HG03521 (cell line): ENCODE results near the gene RET.
"Not testable (repeated sequence)": the region's sequence is repeated elsewhere in the genome, so short reads cannot be mapped to it uniquely, and the experiment has no call there.

Experiments
- ATAC-seq: cut with Tn5 transposase; IDR thresholded peaks from one replicate; pipeline ENCODE4 v1.9.1; 2021; ENCODE audit warnings: mild to moderate bottlenecking, moderate library complexity; ENCODE audit not compliant: unreplicated experiment

Gene RET

DNA sequence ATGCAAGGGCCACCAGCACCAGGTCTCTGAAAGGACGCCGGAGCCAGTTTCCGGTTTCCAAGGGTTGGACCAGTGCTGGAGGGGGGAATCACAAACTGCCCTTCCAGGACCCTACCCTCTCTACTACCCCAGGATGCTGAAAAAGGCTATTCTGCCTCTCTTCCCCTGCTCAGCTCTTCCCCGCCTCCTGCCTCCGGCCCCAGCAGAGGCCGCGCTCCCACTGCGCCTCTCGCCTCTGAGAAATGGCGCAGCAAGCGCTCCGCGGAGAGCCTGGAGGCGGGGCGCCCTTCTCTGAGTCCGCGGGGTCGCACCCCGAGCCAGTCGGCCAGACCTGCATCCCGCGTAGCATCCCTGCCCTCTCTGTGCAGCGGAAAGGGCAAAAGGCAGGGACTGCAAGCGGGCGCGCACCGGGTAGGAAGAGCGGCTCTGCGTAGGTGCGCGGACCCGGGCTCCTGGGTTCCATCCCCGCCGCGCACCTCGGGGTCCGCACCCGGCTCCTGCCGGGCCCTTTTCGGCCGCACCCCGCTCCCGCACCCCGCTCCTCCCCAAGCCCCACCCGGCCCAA is 476 bp upstream of the RET start:
- ATAC-seq: no peak

DNA sequence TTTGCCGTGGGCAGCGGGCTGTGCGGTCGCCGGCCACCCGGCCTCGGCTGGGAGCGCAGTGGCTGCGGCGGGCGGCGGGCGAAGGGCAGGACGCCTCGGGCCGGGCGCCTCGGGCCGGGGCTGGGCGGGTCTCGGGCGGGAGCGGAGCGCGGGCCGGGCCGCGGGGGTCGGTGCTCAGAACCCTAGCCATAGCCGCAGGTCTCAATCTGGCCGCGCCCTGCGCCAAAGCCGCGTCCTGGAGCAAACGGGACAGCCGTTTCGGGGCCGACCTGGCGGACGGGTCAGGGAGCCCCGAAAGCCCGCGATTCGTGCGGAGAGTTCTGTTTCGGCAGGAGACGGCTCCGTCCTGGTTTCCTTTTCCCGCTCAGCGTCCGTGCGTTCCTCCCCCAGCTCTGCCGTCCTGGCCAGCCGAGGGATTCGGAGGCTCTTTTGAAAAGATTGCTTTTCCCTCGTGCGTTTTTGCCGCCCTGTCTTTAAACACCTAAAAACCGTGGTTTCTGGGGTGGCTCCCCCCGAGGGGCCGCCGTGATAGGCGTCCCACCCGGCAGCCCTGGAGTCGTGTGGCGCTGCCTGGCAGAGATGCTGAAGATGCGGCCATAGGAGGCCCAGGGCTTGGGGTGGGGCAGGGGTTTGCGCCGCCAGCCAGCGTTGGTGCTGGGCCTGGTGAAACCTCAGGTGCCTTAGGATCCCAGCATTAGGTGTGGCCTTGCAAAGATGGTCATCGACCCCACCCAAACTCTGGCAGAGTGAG is 727 bp downstream of the RET start:
- ATAC-seq: no peak

DNA sequence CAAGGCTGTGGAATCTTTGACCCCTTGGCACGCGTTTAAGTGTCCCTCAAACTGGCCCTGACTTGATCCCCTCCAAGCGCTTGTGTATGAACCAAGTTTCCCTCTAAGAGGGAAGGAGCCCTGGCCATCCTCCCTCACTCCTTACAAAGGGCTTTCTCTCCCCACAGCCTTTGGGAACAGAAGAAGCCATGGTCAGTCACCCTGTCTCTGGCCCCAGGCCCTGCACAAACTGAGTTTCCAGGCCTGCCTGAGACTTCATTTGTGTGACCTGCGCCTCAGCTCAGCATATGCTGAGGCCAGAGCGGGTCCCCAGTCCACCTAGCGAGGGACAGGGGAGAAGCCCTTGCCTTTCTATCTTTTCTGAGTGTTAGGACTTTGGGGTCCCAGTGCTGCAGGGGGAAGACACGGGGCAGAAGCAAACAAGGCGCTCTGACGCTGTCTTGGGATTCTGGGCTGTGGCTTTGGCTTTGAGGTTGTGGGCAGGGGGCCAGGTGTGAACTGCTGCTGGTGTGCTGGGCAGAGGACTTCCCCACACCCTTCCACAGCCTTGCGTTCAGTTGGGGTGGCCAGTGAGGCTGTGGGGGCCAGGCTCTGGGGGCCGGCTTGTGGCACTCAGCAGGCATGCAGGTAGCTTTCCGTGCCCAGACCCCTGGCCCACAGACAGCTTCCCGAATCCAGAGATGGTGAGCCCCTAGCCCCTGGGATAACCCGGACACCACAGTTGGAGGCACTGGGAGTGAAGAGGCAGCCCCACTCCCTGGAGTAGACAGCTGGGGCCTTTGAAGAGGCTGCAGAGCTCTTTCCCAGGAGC is 1.5 kb downstream of the RET start:
- ATAC-seq: no peak

DNA sequence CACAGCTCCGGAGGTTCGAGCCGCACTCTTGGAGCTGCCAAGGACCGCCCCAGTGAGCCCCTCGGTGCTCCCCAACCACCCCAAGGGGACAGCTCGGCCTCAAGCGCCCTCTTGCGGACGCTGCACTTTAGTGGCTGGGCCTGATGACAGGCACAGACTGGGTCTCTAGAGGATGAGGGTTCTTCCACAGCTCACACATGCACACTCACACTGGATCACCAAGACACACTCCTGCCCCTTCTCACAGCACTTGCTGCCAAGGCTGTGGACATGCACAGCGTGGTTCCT is 2.1 kb downstream of the RET start:
- no peak for ATAC-seq

DNA sequence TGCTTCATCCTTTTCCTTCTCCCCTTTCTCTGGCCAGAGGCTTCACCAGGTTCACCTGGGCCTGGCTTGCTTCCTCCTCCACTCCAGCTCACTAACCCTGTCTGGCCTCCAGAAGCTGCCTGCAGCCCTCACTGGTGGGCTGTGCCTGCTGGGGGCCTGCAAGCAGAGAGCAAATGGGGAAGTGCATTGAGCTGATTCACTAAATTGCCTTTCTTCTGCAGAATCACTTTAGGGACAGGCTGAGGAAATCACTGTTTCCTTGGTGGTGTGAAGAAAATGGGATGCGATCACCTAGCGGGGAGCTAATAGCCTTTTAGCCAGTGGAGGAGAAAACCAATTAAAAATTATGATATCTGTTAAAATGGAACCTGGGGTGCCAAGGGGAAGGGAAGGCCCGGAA is 3.0 kb downstream of the RET start:
- ATAC-seq: no peak

DNA sequence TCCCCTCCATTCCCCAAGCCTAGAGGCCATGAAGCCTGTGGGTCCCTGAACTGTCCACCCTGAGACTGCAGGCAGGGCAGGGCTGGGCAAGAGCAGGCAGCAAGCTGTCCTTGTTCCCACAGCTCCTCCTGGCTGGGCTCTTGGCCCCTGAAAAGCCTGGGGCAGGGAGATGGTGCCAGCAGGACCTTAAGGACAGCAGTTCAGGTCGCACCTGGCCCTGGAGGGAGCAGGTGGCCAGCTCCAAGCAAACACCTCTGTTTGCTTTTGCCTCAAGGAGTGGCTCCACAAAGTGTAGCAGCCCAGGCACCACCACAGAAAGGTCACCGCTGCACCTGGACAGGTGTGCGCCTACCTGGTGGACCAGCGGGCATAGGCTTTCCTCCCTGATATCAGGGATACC is 5.2 kb downstream of the RET start:
- ATAC-seq: no peak

DNA sequence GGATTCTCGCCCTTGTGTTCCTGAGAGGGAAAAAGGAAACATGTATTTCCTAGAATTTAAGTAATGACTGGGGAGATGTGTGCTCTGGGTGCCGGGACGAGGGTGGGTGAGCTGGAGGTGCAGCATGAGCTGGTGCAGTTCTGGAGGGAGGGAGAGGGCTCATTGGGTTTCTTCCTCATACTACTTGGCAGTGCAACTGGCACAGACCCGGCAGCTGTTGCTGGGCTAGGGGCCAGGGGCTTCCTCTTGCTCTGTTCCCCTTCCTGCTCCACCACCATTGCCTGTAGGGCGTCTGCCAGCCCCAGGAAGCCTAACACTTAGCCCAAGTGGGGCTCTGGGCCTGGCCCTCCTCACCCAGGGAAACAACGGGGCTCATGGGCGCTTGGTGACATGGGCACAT is 5.9 kb downstream of the RET start:
- ATAC-seq: no peak

DNA sequence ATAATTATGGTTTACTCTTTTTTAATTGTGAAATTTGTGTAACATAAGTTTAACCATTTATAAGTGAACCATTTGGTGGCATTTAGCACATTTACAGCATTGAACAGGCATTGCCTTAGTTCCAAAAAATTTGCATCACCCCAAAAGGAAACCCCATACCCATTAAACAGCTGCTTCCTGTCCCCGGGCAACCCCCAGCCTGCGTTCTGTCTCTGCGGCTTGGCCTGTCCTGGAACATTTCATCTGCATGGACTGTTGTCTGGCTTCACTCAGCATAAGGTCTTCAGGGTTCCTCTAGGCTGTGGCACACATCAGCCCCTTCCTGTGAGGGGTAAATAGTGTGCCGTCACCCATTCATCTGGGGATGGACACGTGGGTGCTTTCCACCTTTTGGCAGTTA is 6.9 kb downstream of the RET start:
- ATAC-seq: no peak

DNA sequence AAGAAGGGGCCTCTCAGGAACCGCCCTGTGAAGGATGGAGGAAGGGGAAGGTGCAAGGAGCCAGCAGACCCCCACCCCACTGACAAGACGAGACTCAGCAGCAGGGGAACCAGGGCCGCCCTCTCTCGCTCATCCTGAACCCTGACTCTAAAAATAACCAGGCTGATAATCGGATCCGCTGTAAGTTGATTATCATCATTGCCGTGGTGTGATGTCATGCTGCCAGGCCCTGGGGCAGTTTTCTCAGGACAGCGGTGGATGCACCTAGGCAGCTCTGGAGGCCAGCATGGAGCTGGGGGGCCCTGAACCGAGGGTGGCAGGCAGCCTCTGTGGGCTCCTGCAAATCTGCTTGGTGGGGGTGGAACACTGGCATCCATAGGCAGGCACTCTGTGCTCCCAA is 7.9 kb downstream of the RET start:
- no peak for ATAC-seq

DNA sequence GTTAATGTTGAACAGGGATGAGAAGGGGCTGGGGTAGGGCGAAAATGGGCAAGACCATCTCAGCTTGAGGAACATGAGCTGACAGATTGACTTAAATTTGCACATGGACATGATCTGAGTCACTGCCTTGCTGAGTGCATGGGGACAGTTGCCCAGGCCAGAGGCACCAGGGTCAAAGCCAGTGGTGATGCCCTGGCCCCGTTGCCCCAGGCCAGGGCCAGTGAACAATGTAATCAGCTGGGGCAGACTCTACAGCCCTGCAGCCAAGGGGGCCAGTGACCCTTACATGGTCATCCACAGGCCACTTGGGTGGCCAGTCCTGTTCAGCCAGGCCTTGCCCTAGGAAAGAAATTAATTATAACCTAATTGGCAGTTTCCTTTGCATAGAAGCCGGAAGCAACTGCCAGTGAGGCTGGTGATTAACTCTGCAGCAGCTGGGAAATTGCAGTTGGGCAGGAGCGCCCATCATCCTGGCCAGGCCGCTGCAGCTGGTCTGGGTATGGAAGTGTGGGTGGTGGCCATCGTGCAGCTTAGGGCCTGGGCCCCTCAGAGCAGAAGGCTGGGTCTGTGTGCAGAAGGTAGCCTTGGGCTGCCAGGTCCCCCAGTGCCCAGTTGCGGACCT is 9.6 kb downstream of the RET start:
- ATAC-seq: no peak

DNA sequence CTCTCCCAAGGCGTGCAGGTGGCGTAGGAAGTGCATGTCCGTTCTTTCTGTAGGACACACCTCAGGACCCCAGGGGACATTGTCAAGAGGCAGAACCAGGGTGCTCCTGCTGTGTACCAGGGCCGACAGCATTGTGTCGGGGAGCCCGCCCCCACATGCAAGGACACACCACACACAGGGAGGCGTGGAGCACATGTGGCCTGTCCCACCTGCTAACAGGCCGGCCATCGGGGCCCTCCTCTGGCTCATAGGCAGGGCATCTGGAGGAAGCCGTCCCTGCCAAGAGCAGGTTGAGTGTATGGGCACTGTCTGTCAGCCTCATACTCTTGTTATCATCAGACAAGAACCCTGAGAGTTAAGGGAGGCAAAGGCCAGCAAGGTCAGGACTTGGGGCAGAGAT is 12.7 kb downstream of the RET start:
- no peak for ATAC-seq

DNA sequence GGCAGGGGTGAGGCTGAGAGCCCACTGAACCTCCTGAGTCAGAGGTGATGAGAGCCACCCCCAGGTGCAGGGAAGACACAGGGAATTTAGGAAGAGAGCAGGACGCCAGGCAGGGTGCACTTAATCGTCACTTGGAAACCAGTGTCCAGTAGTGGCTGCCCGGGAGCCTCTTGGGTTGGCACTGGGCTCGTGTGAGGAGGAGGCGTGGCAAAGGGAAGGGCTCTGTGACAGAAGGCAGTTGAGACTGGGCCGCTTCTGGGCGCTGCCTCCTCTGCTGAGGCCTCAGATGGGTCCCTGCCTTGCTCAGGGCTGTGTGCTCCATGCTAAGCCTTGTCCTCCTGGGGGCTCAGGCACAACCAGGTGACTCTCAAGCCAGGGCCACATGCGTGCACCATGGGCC is 13.3 kb downstream of the RET start:
- ATAC-seq: no peak

DNA sequence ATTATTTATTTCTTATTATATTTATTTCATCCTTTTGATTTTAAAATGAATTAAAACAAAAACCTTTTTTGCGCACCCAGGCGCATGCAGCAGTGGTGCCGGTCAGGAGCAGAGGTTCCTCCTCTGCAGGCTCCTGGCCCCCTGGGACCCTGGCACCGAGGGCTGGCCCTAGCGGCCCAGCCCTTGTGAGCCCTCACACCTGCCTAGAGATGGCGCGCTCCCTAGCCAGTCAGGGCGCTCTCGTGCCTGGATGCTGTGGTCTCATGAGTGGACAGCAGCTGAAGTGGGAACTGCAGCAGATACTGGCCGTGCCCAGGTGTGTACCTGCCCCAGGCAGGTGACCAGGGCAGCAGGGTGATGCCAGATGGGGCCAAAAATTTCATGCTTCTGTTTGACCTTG is 13.8 kb downstream of the RET start:
- no peak for ATAC-seq

DNA sequence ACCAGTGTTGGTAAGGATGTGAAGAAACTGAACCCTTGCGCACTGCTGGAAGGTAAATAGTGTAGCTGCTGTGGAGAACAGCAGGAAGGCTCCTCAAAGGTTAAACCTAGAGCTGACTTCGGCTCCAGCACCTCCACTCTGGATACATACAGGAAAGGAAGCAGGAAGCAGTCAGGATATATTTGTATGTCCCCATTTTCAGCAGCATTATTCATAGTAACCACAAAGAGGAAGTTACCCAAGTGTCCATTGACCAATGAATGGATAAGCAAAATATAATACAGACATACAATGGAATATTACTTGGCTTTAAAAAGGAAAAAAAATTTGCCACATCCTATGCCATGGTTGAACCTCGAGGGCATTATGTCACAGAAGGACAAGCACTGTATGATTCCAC is 15.0 kb downstream of the RET start:
- ATAC-seq: no peak

DNA sequence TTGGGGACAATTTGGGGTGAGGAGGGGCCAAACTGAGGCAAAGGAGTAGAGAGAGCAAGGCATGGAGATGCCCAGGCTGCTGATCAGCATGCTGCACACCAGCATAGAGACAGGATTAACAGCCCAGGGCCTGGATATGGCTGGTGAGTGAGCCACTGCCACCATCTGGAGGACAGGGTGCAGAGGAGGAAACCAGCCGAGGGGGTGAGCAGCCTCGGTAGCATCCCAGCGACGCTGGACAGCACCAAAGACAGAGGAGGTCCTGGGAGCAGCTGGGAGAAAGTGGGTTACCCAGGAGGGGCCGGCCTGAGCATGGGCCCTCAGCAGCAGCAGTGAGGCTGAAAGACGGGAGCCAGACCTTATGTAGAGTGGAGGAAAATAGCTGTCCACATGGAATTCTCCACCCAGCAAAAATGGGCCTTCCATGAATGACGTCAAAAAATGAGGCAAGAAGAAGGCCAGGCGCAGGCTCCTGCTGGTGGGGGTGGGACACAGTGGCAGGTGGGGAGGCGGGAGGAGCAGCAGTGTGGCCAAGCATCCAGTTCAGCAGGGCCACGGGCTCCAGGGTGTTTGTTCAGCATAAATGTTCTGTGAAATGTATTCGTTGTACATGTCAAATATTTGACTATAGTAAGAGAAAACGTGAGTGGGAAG is 16.7 kb downstream of the RET start:
- no peak for ATAC-seq

DNA sequence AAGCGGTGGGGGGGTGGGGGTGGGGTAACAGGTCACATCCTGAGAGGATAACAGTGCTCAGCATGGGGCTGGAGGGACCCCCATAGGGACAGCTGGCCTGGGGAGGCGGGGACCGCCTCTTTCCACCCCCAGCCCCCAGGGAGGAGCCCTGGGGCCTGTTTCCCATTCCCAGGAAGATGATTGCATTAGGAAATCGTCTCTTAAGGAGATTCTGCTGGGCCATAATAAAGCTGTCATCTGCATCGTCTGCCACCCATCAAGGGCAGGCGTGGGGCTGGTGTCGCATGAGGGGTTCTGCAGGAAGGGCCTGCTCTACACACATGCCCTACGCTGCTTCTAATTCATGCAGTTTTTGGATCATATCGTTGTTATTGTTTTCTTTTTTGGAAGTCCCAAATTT is 17.2 kb downstream of the RET start:
- no peak for ATAC-seq

DNA sequence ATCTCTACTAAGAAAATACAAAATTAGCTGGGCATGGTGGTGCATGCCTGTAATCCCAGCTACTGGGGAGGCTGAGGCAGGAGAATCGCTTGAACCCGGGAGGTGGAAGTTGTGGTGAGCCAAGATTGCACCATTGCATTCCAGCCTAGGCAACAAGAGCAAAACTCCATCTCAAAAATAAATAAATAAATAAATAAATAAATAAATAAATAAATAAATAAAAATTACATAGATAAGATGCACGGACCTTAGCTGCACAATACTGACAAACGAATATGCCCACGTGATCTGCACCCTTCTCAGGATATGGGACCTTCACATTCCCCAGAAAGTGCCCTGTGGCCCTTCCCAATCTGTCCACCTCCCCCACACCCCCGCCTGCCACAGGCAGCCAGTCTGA is 22.5 kb downstream of the RET start:
- ATAC-seq: not testable (repeated sequence)

DNA sequence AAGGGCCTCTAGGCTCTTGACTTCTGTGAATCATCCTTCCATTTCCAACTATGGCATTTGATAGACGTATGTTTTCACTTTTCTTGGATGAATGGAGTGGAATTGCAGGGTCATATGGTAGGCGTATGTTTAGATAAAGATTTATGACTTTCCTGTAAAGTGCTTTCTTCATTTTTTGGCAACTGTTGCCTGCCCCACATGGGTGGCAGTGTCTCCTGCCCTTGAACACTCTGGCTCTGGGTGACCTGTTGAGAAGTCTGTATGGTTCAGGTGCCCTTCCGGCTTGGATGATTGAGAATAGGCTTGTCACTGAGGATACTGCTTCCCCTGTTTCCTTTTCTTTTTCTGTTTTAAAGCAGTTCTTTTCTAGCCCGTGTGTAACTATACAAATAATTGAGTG is 23.1 kb downstream of the RET start:
- no peak for ATAC-seq

DNA sequence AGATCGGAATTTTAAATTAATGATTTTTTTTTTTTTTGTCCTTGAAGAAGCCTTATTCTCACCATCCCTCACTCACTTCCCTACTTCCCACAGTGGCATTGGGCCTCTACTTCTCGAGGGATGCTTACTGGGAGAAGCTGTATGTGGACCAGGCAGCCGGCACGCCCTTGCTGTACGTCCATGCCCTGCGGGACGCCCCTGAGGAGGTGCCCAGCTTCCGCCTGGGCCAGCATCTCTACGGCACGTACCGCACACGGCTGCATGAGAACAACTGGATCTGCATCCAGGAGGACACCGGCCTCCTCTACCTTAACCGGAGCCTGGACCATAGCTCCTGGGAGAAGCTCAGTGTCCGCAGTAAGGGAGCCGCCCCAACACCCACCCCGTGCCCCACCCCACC is 23.5 kb downstream of the RET start:
- no peak for ATAC-seq

DNA sequence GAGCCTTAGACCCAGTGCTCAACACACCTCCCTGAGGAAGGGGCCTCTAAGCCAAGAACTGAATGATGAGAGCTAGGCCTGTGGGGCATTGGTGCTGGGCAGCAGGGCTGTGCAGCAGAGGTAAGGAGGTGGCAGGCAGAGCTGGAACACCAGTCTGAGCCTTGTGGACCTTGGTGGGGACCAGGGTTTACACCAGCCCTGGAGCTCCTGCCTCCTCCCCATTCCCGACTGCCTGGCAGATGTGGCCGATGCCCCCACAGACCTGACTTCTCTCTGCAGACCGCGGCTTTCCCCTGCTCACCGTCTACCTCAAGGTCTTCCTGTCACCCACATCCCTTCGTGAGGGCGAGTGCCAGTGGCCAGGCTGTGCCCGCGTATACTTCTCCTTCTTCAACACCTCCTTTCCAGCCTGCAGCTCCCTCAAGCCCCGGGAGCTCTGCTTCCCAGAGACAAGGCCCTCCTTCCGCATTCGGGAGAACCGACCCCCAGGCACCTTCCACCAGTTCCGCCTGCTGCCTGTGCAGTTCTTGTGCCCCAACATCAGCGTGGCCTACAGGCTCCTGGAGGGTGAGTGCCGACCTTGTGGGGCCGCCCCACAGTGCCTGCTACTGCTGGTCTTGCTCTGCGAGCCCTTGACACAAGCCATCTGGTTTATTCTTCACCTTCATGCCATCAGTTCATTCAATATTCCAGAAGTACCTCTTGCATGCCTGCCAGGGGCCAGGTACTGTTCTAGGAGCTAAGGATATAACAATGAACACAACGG is 25.4 kb downstream of the RET start:
- ATAC-seq: no peak
